CMK (cell line): Measurements from ENCODE around the gene PLB1.
"Not testable (repeated sequence)": the region's sequence is repeated elsewhere in the genome, so short reads cannot be mapped to it uniquely, and the experiment has no call there.

Source experiments
- DNase-seq: peaks from one replicate; pipeline ENCODE4 v3.0.0-alpha.2; 2010; ENCODE audit warnings: low read depth

PLB1 gene

GRCh38 chr2:28465148-28465885 lies 30.5 kb upstream of the PLB1 start:
- DNase-seq, result no peak

GRCh38 chr2:28469304-28469703 lies 26.6 kb upstream of the PLB1 start:
- DNase-seq, result no peak

- DNase-seq, result no peak
These were observed 25.8 kb upstream of the PLB1 start for GRCh38 chr2:28469947-28470535.

GRCh38 chr2:28470759-28471158 lies 25.1 kb upstream of the PLB1 start:
- DNase-seq, result no peak

GRCh38 chr2:28471214-28471613 lies 24.6 kb upstream of the PLB1 start:
- peak; percentile 26 for DNase-seq

- DNase-seq, result no peak
These were observed 24.1 kb upstream of the PLB1 start for GRCh38 chr2:28471701-28472236.

- not testable (repeated sequence) for DNase-seq
These were observed 23.2 kb upstream of the PLB1 start for GRCh38 chr2:28472641-28473040.

GRCh38 chr2:28475088-28475595 lies 20.7 kb upstream of the PLB1 start:
- peak; percentile 22 for DNase-seq

GRCh38 chr2:28477087-28477486 lies 18.8 kb upstream of the PLB1 start:
- no peak for DNase-seq

- DNase-seq, result no peak
These were observed 18.2 kb upstream of the PLB1 start for GRCh38 chr2:28477645-28478044.

GRCh38 chr2:28480403-28481049 lies 15.3 kb upstream of the PLB1 start:
- DNase-seq, result no peak

- no peak for DNase-seq
These were observed 14.0 kb upstream of the PLB1 start for GRCh38 chr2:28481905-28482304.

- no peak for DNase-seq
These were observed 11.0 kb upstream of the PLB1 start for GRCh38 chr2:28484835-28485234.

GRCh38 chr2:28486526-28486925 lies 9.3 kb upstream of the PLB1 start:
- no peak for DNase-seq

- DNase-seq, result no peak
These were observed 8.6 kb upstream of the PLB1 start for GRCh38 chr2:28487258-28487657.

GRCh38 chr2:28488083-28488830 lies 7.6 kb upstream of the PLB1 start:
- no peak for DNase-seq

GRCh38 chr2:28488858-28489575 lies 6.8 kb upstream of the PLB1 start:
- no peak for DNase-seq

GRCh38 chr2:28490558-28490957 lies 5.3 kb upstream of the PLB1 start:
- DNase-seq, result no peak

GRCh38 chr2:28492282-28492681 lies 3.6 kb upstream of the PLB1 start:
- no peak for DNase-seq

GRCh38 chr2:28493636-28494035 lies 2.2 kb upstream of the PLB1 start:
- DNase-seq, result no peak

- DNase-seq, result no peak
These were observed 921 bp downstream of the PLB1 start for GRCh38 chr2:28496781-28497180.

- DNase-seq, result no peak
These were observed 1.3 kb downstream of the PLB1 start for GRCh38 chr2:28497206-28497605.
